Kidney (tissue), 14 donors: Measurements from ENCODE around the gene STXBP1. TPM values are rescaled to one million over a fixed set of nuclear protein-coding genes. Genes with fewer than 3 reads are reported as not detected.

ENCODE experiments used
- DNase-seq, 5 donors: peaks; one replicate each; pipeline ENCODE4 v3.0.0-alpha.2; 2013 to 2020
- FAIRE-seq: peaks from 2 replicates; lab custom pipeline; 2012; peaks lifted over from hg19 to GRCh38; lab: Jason Lieb, UNC
- H3K27ac ChIP-seq, 2 donors: one replicate each; pipeline ENCODE4 v1.7.0; 2013; ENCODE audit warnings: low read depth in 2 of 2, low read length in 2 of 2, inconsistent platforms in 1 of 2
- H3K27me3 ChIP-seq: one replicate; pipeline ENCODE4 v1.7.1; 2013; ENCODE audit warnings: low read length, inconsistent platforms; ENCODE audit not compliant: control insufficient read depth, insufficient read depth
- H3K36me3 ChIP-seq, 3 donors: one replicate each; pipeline versions ENCODE4 v1.7.0 to v1.7.1; 2013; ENCODE audit warnings: low read length in 3 of 3, control low read depth in 1 of 3, inconsistent platforms in 1 of 3; ENCODE audit not compliant: insufficient read depth in 3 of 3, control insufficient read depth in 2 of 3
- H3K4me1 ChIP-seq, 3 donors: one replicate each; pipeline versions ENCODE4 v1.7.0 to v1.7.1; 2013; ENCODE audit warnings: low read length in 3 of 3, inconsistent platforms in 1 of 3, low read depth in 1 of 3; ENCODE audit not compliant: control insufficient read depth in 2 of 3, insufficient read depth in 2 of 3
- H3K4me3 ChIP-seq, 3 donors: one replicate each; pipeline versions ENCODE4 v1.7.0 to v1.8.1; 2013; ENCODE audit warnings: low read length in 3 of 3, control low read depth in 1 of 3, inconsistent platforms in 1 of 3
- H3K9ac ChIP-seq, 3 donors: one replicate each; pipeline versions ENCODE4 v1.7.0 to v1.7.1; 2013; ENCODE audit warnings: low read length in 3 of 3, control low read depth in 1 of 3, inconsistent platforms in 1 of 3
- H3K9me3 ChIP-seq, 3 donors: one replicate each; pipeline versions ENCODE4 v1.7.0 to v1.7.1; 2013; ENCODE audit warnings: low read length in 3 of 3, control low read depth in 1 of 3, inconsistent platforms in 1 of 3; ENCODE audit not compliant: control insufficient read depth in 2 of 3, insufficient read depth in 1 of 3
- CTCF ChIP-seq: IDR thresholded peaks from 3 replicates; pipeline ENCODE4 v1.5.1; 2012; ENCODE audit warnings: mild to moderate bottlenecking, moderate library complexity, borderline replicate concordance; ENCODE audit not compliant: insufficient read depth; ENCODE audit errors: extremely low read depth
- intact Hi-C: fragments of 100-400 bp; cut with DNase I; formaldehyde crosslinking; loops from one replicate; pipeline ENCODE4 v1.11.1; 2022
- polyA plus RNA-seq: library from polyadenylated mRNA; stranded (reverse); fragments of 350-450 nt; fragmentation: Illumina TruSeq; extraction: RNeasy Lipid Tissue Mini Kit (QIAGEN cat#74804); gene quantifications from one replicate; pipeline ENCODE4 v1.2.3, GENCODE V29; 2014; ENCODE audit warnings: low read depth, low replicate concordance; ENCODE audit not compliant: insufficient read depth
- total RNA-seq: library from RNA; stranded (reverse); fragmentation: NEBNext Ultra II Directional; extraction: Animal tissue kit (Norgen Biotek cat#: 25700); gene quantifications from one replicate; pipeline ENCODE4 v1.2.1, GENCODE V29; 2021
- donor health status: control.
- donor health status: control.
- donor health status: control.
- donor health status: control.
- donor health status: control.
- donor health status: DM: yes; HTN: yes; CAD: no.
- donor health status: Normal renal cell carcinoma (clear cell type).

STXBP1 gene
- total and polyA plus RNA-seq, 2 donors from 2014 or later: 14.3 to 32.8 TPM

GRCh38 chr9:127652733-127653132 is 40.7 kb downstream of the STXBP1 start:
- Histone ChIP-seq H3K36me3 (peaks cover 0 to 7% (median 6%) of the 10 kb centered on the region in 3 donors), H3K4me3 (no peak overlapping the region), H3K9me3 (no peaks in the 10 kb centered on the region), H3K4me1 (no peaks in the 10 kb centered on the region), H3K27me3 (no peaks in the 10 kb centered on the region), H3K9ac (no peak overlapping the region), H3K27ac (no peak overlapping the region)
- DNase-seq: no peak
- intact Hi-C loops: no loop called here
- FAIRE-seq: no peak
- TF ChIP-seq CTCF: no peak

GRCh38 chr9:127654619-127655018 is 42.5 kb downstream of the STXBP1 start:
- FAIRE-seq: no peak
- peaks cover 0 to 7% (median 6%) of the 10 kb centered on the region in 3 donors for H3K36me3 ChIP-seq

GRCh38 chr9:127658428-127658827 is 46.4 kb downstream of the STXBP1 start:
- H3K9me3 ChIP-seq: no peaks in the 10 kb centered on the region
- DNase-seq (no peak), FAIRE-seq (no peak)
- no peaks in the 10 kb centered on the region for H3K4me1 ChIP-seq
- peaks cover 0 to 15% (median 6%) of the 10 kb centered on the region in 3 donors for H3K36me3 ChIP-seq
- TF ChIP-seq CTCF: no peak
- H3K9ac ChIP-seq: no peak overlapping the region
- no peak overlapping the region for H3K4me3 ChIP-seq
- intact Hi-C loops: no loop called here
- H3K27ac ChIP-seq: no peak overlapping the region
- no peaks in the 10 kb centered on the region for H3K27me3 ChIP-seq

More at GRCh38 chr9:127654619-127655018, 42.5 kb downstream of the STXBP1 start:
- Histone ChIP-seq H3K4me3 (no peak overlapping the region), H3K9me3 (no peaks in the 10 kb centered on the region), H3K4me1 (no peaks in the 10 kb centered on the region), H3K27ac (no peak overlapping the region), H3K27me3 (no peaks in the 10 kb centered on the region), H3K9ac (no peak overlapping the region)
- intact Hi-C loops: no loop called here
- no peak for DNase-seq
- TF ChIP-seq CTCF: no peak
